ENCODE results near the gene NXN.

- TF ChIP-seq, protein P1, sequence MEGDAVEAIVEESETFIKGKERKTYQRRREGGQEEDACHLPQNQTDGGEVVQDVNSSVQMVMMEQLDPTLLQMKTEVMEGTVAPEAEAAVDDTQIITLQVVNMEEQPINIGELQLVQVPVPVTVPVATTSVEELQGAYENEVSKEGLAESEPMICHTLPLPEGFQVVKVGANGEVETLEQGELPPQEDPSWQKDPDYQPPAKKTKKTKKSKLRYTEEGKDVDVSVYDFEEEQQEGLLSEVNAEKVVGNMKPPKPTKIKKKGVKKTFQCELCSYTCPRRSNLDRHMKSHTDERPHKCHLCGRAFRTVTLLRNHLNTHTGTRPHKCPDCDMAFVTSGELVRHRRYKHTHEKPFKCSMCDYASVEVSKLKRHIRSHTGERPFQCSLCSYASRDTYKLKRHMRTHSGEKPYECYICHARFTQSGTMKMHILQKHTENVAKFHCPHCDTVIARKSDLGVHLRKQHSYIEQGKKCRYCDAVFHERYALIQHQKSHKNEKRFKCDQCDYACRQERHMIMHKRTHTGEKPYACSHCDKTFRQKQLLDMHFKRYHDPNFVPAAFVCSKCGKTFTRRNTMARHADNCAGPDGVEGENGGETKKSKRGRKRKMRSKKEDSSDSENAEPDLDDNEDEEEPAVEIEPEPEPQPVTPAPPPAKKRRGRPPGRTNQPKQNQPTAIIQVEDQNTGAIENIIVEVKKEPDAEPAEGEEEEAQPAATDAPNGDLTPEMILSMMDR (IDR thresholded peaks at IDR 0.05) = no peak
- TF ChIP-seq POLR2AphosphoS5 (IDR thresholded peaks at IDR 0.05; ENCODE audit: insufficient read depth in 1 of 2, low read depth in 1 of 2) = no peak
Measured at GRCh38 chr17:851924-852323, 127.7 kb downstream of the NXN start.
